B cell (primary cell): ENCODE data around the gene VENTX.

Experiments used
- CTCF ChIP-seq: fragments of 200-600 bp; IDR thresholded peaks from one replicate; pipeline ENCODE4 v1.8.0; 2022; ENCODE audit warnings: antibody characterized with exemption, mild to moderate bottlenecking
- EZH2 ChIP-seq: IDR thresholded peaks from 2 replicates; pipeline ENCODE4 v1.6.1; 2012; ENCODE audit warnings: borderline replicate concordance, low read depth, mild to moderate bottlenecking, moderate library complexity, low read length; ENCODE audit not compliant: insufficient read depth, poor library complexity, severe bottlenecking

- TF ChIP-seq CTCF (no peak), EZH2 (no peak)
These were observed 7.7 kb upstream of the VENTX start, which contains the start of gene UTF1 for GRCh38 chr10:133230044-133230361.
